GM12892 (cell line): ENCODE measurements around the gene APBB2.

Experiments used
- POLR2A ChIP-seq: IDR thresholded peaks from 2 replicates; pipeline ENCODE4 v1.6.1; 2011; ENCODE audit warnings: low read depth, low read length, control low read depth
- POLR2AphosphoS5 ChIP-seq: IDR thresholded peaks from 2 replicates; pipeline ENCODE4 v1.6.1; 2011; ENCODE audit warnings: low read depth, low read length, control low read depth
- TAF1 ChIP-seq: IDR thresholded peaks from 2 replicates; pipeline ENCODE4 v1.6.1; 2011; ENCODE audit warnings: low read depth, mild to moderate bottlenecking, control low read depth, low read length, borderline replicate concordance

DNA sequence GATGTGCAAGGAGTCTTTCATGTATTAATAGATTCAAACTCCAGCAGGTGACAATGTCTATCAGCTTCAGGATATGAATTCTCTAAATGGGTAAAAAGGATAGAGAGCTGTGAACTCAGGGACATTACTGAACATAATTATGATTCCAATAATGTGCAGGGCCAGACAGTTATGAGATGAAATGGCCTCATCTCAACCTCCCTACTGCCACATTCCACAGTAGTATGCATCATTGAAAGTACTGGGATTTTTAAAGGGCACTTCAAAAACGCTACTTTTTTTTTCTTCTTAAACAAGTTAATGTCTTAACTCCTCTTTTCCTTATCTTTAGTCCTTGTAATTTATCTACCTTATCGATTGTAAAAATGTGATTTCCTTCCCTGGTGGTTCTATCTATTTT lies 202.0 kb downstream of the APBB2 start:
- no peak for TF ChIP-seq POLR2A
- no peak for TF ChIP-seq POLR2AphosphoS5
- no peak for TF ChIP-seq TAF1
